HG02798 (cell line): ENCODE results near the gene PNO1.
"Not testable (repeated sequence)": the region's sequence is repeated elsewhere in the genome, so short reads cannot be mapped to it uniquely, and the experiment has no call there.

Experiments used
- ATAC-seq: cut with Tn5 transposase; IDR thresholded peaks from one replicate; pipeline ENCODE4 v1.9.1; 2021; ENCODE audit warnings: mild to moderate bottlenecking; ENCODE audit not compliant: unreplicated experiment, poor library complexity

Gene PNO1

GRCh38 chr2:68157402-68158133 is at the start of gene PNO1:
TSS of gene PNO1 (plus strand) at chr2:68157888. CDS start at chr2:68157935, 47 bp downstream.
- peak; percentile 94 for ATAC-seq

- no peak for ATAC-seq
Observed at GRCh38 chr2:68108120-68108519, 49.6 kb upstream of the PNO1 start.

GRCh38 chr2:68110102-68110501 is 47.6 kb upstream of the PNO1 start:
- ATAC-seq: peak; percentile 94

GRCh38 chr2:68115965-68116364 is 41.7 kb upstream of the PNO1 start:
- no peak for ATAC-seq

- ATAC-seq: not testable (repeated sequence)
Observed at GRCh38 chr2:68117922-68118321, 39.8 kb upstream of the PNO1 start.

- no peak for ATAC-seq
Observed at GRCh38 chr2:68118816-68119215, 38.9 kb upstream of the PNO1 start.

- no peak for ATAC-seq
Observed at GRCh38 chr2:68119504-68119903, 38.2 kb upstream of the PNO1 start.

- no peak for ATAC-seq
Observed at GRCh38 chr2:68121873-68122679, 35.6 kb upstream of the PNO1 start.

GRCh38 chr2:68122680-68122964 is 35.1 kb upstream of the PNO1 start:
- ATAC-seq: no peak

GRCh38 chr2:68124321-68124720 is 33.4 kb upstream of the PNO1 start:
- ATAC-seq: no peak

- ATAC-seq: no peak
Observed at GRCh38 chr2:68125821-68126220, 31.9 kb upstream of the PNO1 start.

GRCh38 chr2:68126561-68126960 is 31.1 kb upstream of the PNO1 start:
- ATAC-seq: no peak

GRCh38 chr2:68127358-68128242 is 30.1 kb upstream of the PNO1 start:
- ATAC-seq: peak; percentile 88

- no peak for ATAC-seq
Observed at GRCh38 chr2:68134120-68134519, 23.6 kb upstream of the PNO1 start.

GRCh38 chr2:68134554-68134953 is 23.1 kb upstream of the PNO1 start:
- no peak for ATAC-seq

- ATAC-seq: no peak
Observed at GRCh38 chr2:68135448-68136320, 22.0 kb upstream of the PNO1 start.

GRCh38 chr2:68141875-68142274 is 15.8 kb upstream of the PNO1 start:
- no peak for ATAC-seq

GRCh38 chr2:68151037-68151436 is 6.7 kb upstream of the PNO1 start:
- no peak for ATAC-seq

- ATAC-seq: no peak
Observed at GRCh38 chr2:68152681-68153347, 4.9 kb upstream of the PNO1 start.
